ENCODE results near the gene MINDY2. TPM values are rescaled to one million over a fixed set of nuclear protein-coding genes. Genes with fewer than 3 reads are reported as not detected.

Gene MINDY2
- total RNA-seq, 1 donor from 2014 or later, result 40.5 TPM

GRCh38 chr15:58870451-58870850 lies 99.3 kb downstream of the MINDY2 start:
- intact Hi-C loops (cut with micrococcal nuclease), result no loop called here
- no peak for DNase-seq
- peaks cover 2% of the 10 kb centered on the region for H3K4me1 ChIP-seq
- TF ChIP-seq CTCF (IDR thresholded peaks at IDR 0.05; ENCODE audit: borderline replicate concordance), result no peak
- no peaks in the 10 kb centered on the region for H3K36me3 ChIP-seq
- H3K4me3 ChIP-seq, result no peak overlapping the region
- no peaks in the 10 kb centered on the region for H3K27me3 ChIP-seq (ENCODE audit: low read depth)
- no peaks in the 10 kb centered on the region for H3K9me3 ChIP-seq (replicated peaks)
- H3K27ac ChIP-seq (replicated peaks), result no peak overlapping the region

GRCh38 chr15:58873267-58873666 lies 102.2 kb downstream of the MINDY2 start:
- intact Hi-C loops (cut with micrococcal nuclease), result no loop called here
- DNase-seq, result no peak
- no peak overlapping the region for H3K4me3 ChIP-seq
- H3K9me3 ChIP-seq (replicated peaks), result no peaks in the 10 kb centered on the region
- H3K27ac ChIP-seq (replicated peaks), result no peak overlapping the region
- no peaks in the 10 kb centered on the region for H3K4me1 ChIP-seq
- no peaks in the 10 kb centered on the region for H3K27me3 ChIP-seq (ENCODE audit: low read depth)
- TF ChIP-seq CTCF (IDR thresholded peaks at IDR 0.05; ENCODE audit: borderline replicate concordance), result no peak
- H3K36me3 ChIP-seq, result peaks cover 14% of the 10 kb centered on the region

- Histone ChIP-seq H3K27me3 (ENCODE audit: low read depth) (no peaks in the 10 kb centered on the region), H3K9me3 (replicated peaks) (no peaks in the 10 kb centered on the region), H3K36me3 (peaks cover 34% of the 10 kb centered on the region), H3K4me1 (no peaks in the 10 kb centered on the region), H3K27ac (replicated peaks) (no peak overlapping the region), H3K4me3 (no peak overlapping the region)
- intact Hi-C loops (cut with micrococcal nuclease), result no loop called here
- TF ChIP-seq CTCF (IDR thresholded peaks at IDR 0.05; ENCODE audit: borderline replicate concordance), result no peak
- no peak for DNase-seq
These were observed 104.2 kb downstream of the MINDY2 start for GRCh38 chr15:58875343-58875742.

- Histone ChIP-seq H3K36me3 (peaks cover 46% of the 10 kb centered on the region), H3K4me1 (no peaks in the 10 kb centered on the region), H3K27me3 (ENCODE audit: low read depth) (no peaks in the 10 kb centered on the region), H3K4me3 (no peak overlapping the region), H3K9me3 (replicated peaks) (no peaks in the 10 kb centered on the region), H3K27ac (replicated peaks) (no peak overlapping the region)
- no peak for TF ChIP-seq CTCF (IDR thresholded peaks at IDR 0.05; ENCODE audit: borderline replicate concordance)
- DNase-seq, result no peak
- intact Hi-C loops (cut with micrococcal nuclease), result no loop called here
These were observed 105.4 kb downstream of the MINDY2 start for GRCh38 chr15:58876306-58877106.

GRCh38 chr15:58877999-58878825 lies 107.1 kb downstream of the MINDY2 start:
- Histone ChIP-seq H3K4me3 (no peak overlapping the region), H3K36me3 (peaks cover 63% of the 10 kb centered on the region), H3K9me3 (replicated peaks) (no peaks in the 10 kb centered on the region), H3K27me3 (ENCODE audit: low read depth) (no peaks in the 10 kb centered on the region), H3K4me1 (no peaks in the 10 kb centered on the region), H3K27ac (replicated peaks) (no peak overlapping the region)
- no peak for TF ChIP-seq CTCF (IDR thresholded peaks at IDR 0.05; ENCODE audit: borderline replicate concordance)
- intact Hi-C loops (cut with micrococcal nuclease), result no loop called here
- no peak for DNase-seq
